Suprapubic skin (tissue), 4 donors: ENCODE measurements around the gene ALDH3B1. TPM values are rescaled to one million over a fixed set of nuclear protein-coding genes. Genes with fewer than 3 reads are reported as not detected.
A peak's percentile ranks its signal among the peaks of the same experiment; 100 is the strongest.

Source experiments
- DNase-seq, 2 donors: peaks; one replicate each; pipeline ENCODE4 v3.0.0-alpha.2; 2019; ENCODE audit warnings: low spot score in 2 of 2
- H3K27ac ChIP-seq: fragments of 200-600 bp; sonication (generic); one replicate; pipeline ENCODE4 v1.5.1; 2019
- H3K27me3 ChIP-seq: fragments of 200-600 bp; sonication (generic); one replicate; pipeline ENCODE4 v1.5.1; 2019
- H3K36me3 ChIP-seq: fragments of 200-600 bp; sonication (generic); one replicate; pipeline ENCODE4 v1.5.1; 2019
- H3K4me1 ChIP-seq: fragments of 200-600 bp; sonication (generic); one replicate; pipeline ENCODE4 v1.5.1; 2019
- H3K4me3 ChIP-seq: fragments of 200-600 bp; sonication (generic); one replicate; pipeline ENCODE4 v1.5.1; 2019; ENCODE audit warnings: mild to moderate bottlenecking
- H3K9me3 ChIP-seq: fragments of 200-600 bp; sonication (generic); one replicate; pipeline ENCODE4 v1.5.1; 2019
- CTCF ChIP-seq, 2 donors: fragments of 200-600 bp in 1 of 2; fragments of 450-650 bp in 1 of 2; sonication (generic) in 1 of 2; IDR thresholded peaks; one replicate each; pipeline ENCODE4 v1.5.1; 2016 to 2019; ENCODE audit warnings: antibody characterized with exemption in 2 of 2, mild to moderate bottlenecking in 1 of 2, moderate library complexity in 1 of 2
- EP300 ChIP-seq: sonication (generic); formaldehyde crosslinking; IDR thresholded peaks from one replicate; pipeline ENCODE4 v1.6.1; 2017; ENCODE audit warnings: antibody characterized with exemption
- POLR2A ChIP-seq, 2 donors: fragments of 450-650 bp; IDR thresholded peaks; one replicate each; pipeline ENCODE4 v1.6.1; 2017; ENCODE audit warnings: antibody characterized with exemption in 2 of 2, mild to moderate bottlenecking in 2 of 2, moderate library complexity in 2 of 2
- POLR2AphosphoS5 ChIP-seq, 3 donors: sonication (generic); formaldehyde crosslinking; IDR thresholded peaks; one replicate each; pipeline ENCODE4 v1.6.1; 2017; ENCODE audit warnings: antibody characterized with exemption in 3 of 3
- WGBS: methylation state at CpG from one replicate; pipeline ENCODE4 v1.1.5; 2018; 5-methylcytosine and 5-hydroxymethylcytosine counted together
- total RNA-seq, 4 donors: library from RNA; depleted of rRNA; stranded (reverse); fragments of >200 nt; gene quantifications; one replicate each; pipeline ENCODE4 v1.1.0, GENCODE V29; 2016

ALDH3B1 gene
- total RNA-seq, 4 donors from 2014 or later = 3.2 to 6.4 (median 5.9) TPM

GRCh38 chr11:67996051-67996450 is 14.1 kb upstream of the ALDH3B1 start:
- H3K27ac ChIP-seq = no peak overlapping the region
- TF ChIP-seq EP300 (no peak), POLR2A (IDR thresholded peaks at IDR 0.05) (no peak), POLR2AphosphoS5 (IDR thresholded peaks at IDR 0.05) (no peak), CTCF (IDR thresholded peaks at IDR 0.05) (no peak)

GRCh38 chr11:67996622-67997474 is 13.3 kb upstream of the ALDH3B1 start:
- DNase-seq = peak; percentile 76 to 86
- TF ChIP-seq POLR2AphosphoS5 (IDR thresholded peaks at IDR 0.05) (no peak), EP300 (no peak), POLR2A (IDR thresholded peaks at IDR 0.05) (no peak), CTCF (IDR thresholded peaks at IDR 0.05) (no peak)
- Histone ChIP-seq H3K27me3 (no peaks in the 10 kb centered on the region), H3K9me3 (no peaks in the 10 kb centered on the region), H3K4me1 (peaks cover 6% of the 10 kb centered on the region), H3K4me3 (no peak overlapping the region), H3K27ac (no peak overlapping the region), H3K36me3 (peaks cover 3% of the 10 kb centered on the region)
- WGBS = 68% methylated on average over 40 of the region's 41 CpGs

More at GRCh38 chr11:67996051-67996450, 14.1 kb upstream of the ALDH3B1 start:
- Histone ChIP-seq H3K36me3 (peaks cover 3% of the 10 kb centered on the region), H3K4me3 (no peak overlapping the region), H3K4me1 (peaks cover 14% of the 10 kb centered on the region), H3K9me3 (no peaks in the 10 kb centered on the region), H3K27me3 (no peaks in the 10 kb centered on the region)
- DNase-seq = no peak
- 91% methylated on average over 4 of the region's 13 CpGs for WGBS

GRCh38 chr11:67997475-67997921 is 12.6 kb upstream of the ALDH3B1 start:
- Histone ChIP-seq H3K36me3 (peaks cover 3% of the 10 kb centered on the region), H3K4me3 (no peak overlapping the region), H3K4me1 (peaks cover 7% of the 10 kb centered on the region), H3K27ac (no peak overlapping the region), H3K27me3 (no peaks in the 10 kb centered on the region), H3K9me3 (no peaks in the 10 kb centered on the region)
- 92% methylated on average over 29 of the region's 29 CpGs for WGBS
- DNase-seq = no peak
- TF ChIP-seq POLR2A (IDR thresholded peaks at IDR 0.05) (no peak), POLR2AphosphoS5 (IDR thresholded peaks at IDR 0.05) (no peak), EP300 (no peak), CTCF (IDR thresholded peaks at IDR 0.05) (no peak)

GRCh38 chr11:67998150-67999045 is 11.7 kb upstream of the ALDH3B1 start:
- Histone ChIP-seq H3K27ac (no peak overlapping the region), H3K4me1 (peaks cover 16% of the 10 kb centered on the region), H3K4me3 (no peak overlapping the region), H3K36me3 (peaks cover 3% of the 10 kb centered on the region), H3K9me3 (no peaks in the 10 kb centered on the region), H3K27me3 (no peaks in the 10 kb centered on the region)
- no peak for TF ChIP-seq POLR2AphosphoS5 (IDR thresholded peaks at IDR 0.05)
- TF ChIP-seq EP300 = no peak
- TF ChIP-seq CTCF (IDR thresholded peaks at IDR 0.05) = no peak
- no peak for TF ChIP-seq POLR2A (IDR thresholded peaks at IDR 0.05)
- 94% methylated on average over 9 of the region's 9 CpGs for whole genome bisulfite sequencing
- DNase-seq = no peak

- TF ChIP-seq POLR2A (IDR thresholded peaks at IDR 0.05) (no peak), POLR2AphosphoS5 (IDR thresholded peaks at IDR 0.05) (no peak), EP300 (no peak), CTCF (IDR thresholded peaks at IDR 0.05) (no peak)
- Histone ChIP-seq H3K27me3 (no peaks in the 10 kb centered on the region), H3K27ac (no peak overlapping the region), H3K36me3 (peaks cover 3% of the 10 kb centered on the region), H3K4me1 (peaks cover 20% of the 10 kb centered on the region), H3K4me3 (no peak overlapping the region), H3K9me3 (no peaks in the 10 kb centered on the region)
- 96% methylated on average over 13 of the region's 13 CpGs for WGBS
- no peak for DNase-seq
Observed at GRCh38 chr11:67999201-67999629, 10.9 kb upstream of the ALDH3B1 start.
